Central memory CD8-positive, alpha-beta T cell (primary cell): ENCODE results near the gene ELANE.
"Not testable (repeated sequence)": the region's sequence is repeated elsewhere in the genome, so short reads cannot be mapped to it uniquely, and the experiment has no call there.

ENCODE experiments used
- ATAC-seq: fragments of 150-1000 bp; cut with Tn5 transposase; replicated peaks from 2 replicates; pipeline ENCODE4 v1.10.0; 2022; ENCODE audit warnings: mild to moderate bottlenecking, moderate FRiP score, moderate number of reproducible peaks; ENCODE audit not compliant: poor library complexity, severe bottlenecking; ENCODE audit errors: extremely low read depth
- DNase-seq, 2 donors: peaks; one replicate each; pipeline ENCODE4 v3.0.0; 2021; ENCODE audit warnings: low spot score in 2 of 2
- H3K27ac Mint-ChIP-seq: one replicate; pipeline ENCODE4 v1.8.0; 2022; ENCODE audit warnings: low read depth, mild to moderate bottlenecking, moderate library complexity, mixed read lengths
- H3K27me3 Mint-ChIP-seq: one replicate; pipeline ENCODE4 v1.8.0; 2022; ENCODE audit warnings: mixed read lengths
- H3K36me3 Mint-ChIP-seq: one replicate; pipeline ENCODE4 v1.8.0; 2022; ENCODE audit warnings: mild to moderate bottlenecking, moderate library complexity, mixed read lengths; ENCODE audit not compliant: insufficient read depth
- H3K4me1 Mint-ChIP-seq: one replicate; pipeline ENCODE4 v1.8.0; 2022; ENCODE audit warnings: mixed read lengths
- H3K4me3 Mint-ChIP-seq: one replicate; pipeline ENCODE4 v1.8.0; 2022; ENCODE audit warnings: mild to moderate bottlenecking, moderate library complexity, mixed read lengths
- H3K9me3 Mint-ChIP-seq: one replicate; pipeline ENCODE4 v1.8.0; 2022; ENCODE audit warnings: mixed read lengths

The ELANE gene

GRCh38 chr19:853014-853585 is 997 bp downstream of the ELANE start:
- Mint-ChIP-seq H3K9me3 (no peaks in the 10 kb centered on the region), H3K4me3 (no peak overlapping the region), H3K27me3 (peaks cover 22% of the 10 kb centered on the region), H3K4me1 (no peaks in the 10 kb centered on the region), H3K27ac (no peak overlapping the region), H3K36me3 (peaks cover 3% of the 10 kb centered on the region)
- no peak for DNase-seq
- ATAC-seq, result no peak

DNA sequence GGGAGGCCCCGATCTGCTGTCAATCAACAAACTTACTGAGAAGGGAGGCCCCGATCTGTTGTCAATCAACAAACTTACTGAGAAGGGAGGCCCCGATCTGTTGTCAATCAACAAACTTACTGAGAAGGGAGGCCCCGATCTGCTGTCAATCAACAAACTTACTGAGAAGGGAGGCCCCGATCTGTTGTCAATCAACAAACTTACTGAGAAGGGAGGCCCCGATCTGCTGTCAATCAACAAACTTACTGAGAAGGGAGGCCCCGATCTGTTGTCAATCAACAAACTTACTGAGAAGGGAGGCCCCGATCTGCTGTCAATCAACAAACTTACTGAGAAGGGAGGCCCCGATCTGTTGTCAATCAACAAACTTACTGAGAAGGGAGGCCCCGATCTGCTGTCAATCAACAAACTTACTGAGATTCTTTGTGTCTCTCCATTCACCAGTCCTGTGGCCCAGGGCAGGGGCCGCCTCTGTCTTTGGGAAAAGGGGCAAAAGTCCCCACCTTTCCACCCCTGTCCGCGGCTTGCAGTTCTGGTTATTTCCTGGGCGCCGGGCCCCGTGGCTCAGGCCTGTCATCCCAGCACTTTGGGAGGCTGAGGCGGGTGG is 1.6 kb downstream of the ELANE start:
- ATAC-seq, H3K9me3 Mint-ChIP-seq, H3K36me3 Mint-ChIP-seq, H3K4me1 Mint-ChIP-seq, H3K4me3 Mint-ChIP-seq, H3K27ac Mint-ChIP-seq, DNase-seq: not testable (repeated sequence)
- peaks cover 22% of the 10 kb centered on the region for H3K27me3 Mint-ChIP-seq

DNA sequence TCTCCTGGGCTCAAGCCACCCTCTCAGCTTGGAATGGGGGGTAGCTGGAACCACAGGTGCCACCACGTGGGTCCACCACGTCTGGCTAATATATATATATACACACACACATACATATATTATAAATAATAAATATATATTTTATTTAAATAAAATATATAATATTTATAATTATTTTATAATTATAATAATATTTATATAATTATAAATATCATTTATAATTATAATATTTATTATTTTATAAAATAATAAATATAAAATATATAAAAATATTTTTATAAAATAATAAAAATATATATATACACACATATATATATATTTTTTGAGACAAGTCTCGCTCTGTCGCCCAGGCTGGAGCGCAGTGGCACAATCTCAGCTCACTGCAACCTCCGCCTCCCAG is 2.4 kb downstream of the ELANE start:
- Mint-ChIP-seq H3K27me3 (peaks cover 18% of the 10 kb centered on the region), H3K27ac (no peak overlapping the region), H3K4me3 (no peak overlapping the region), H3K9me3 (no peaks in the 10 kb centered on the region), H3K4me1 (no peaks in the 10 kb centered on the region), H3K36me3 (peaks cover 2% of the 10 kb centered on the region)
- no peak for ATAC-seq
- DNase-seq, result no peak

DNA sequence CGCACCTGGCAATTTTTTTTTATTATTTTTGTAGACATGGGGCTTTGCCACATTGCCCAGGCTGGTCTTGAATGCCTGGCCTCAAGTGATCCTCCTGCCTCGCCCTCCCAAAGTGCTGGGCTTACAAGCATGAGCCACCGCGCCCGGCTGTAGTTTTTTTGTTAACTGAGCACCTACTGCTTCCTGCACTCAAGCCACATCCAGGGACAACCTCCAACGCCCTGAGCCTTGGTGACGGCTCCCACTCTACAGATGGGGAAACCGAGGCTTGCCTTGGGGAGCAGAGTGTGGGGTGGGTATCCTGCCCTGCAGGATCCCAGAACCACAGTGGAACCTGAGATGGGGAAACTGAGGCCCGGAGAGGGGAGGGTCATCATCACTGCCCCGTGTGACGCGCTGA is 3.0 kb downstream of the ELANE start:
- ATAC-seq (no peak), DNase-seq (no peak)
- peaks cover 2% of the 10 kb centered on the region for H3K36me3 Mint-ChIP-seq
- H3K9me3 Mint-ChIP-seq, result no peaks in the 10 kb centered on the region
- H3K27ac Mint-ChIP-seq, result no peak overlapping the region
- no peak overlapping the region for H3K4me3 Mint-ChIP-seq
- peaks cover 13% of the 10 kb centered on the region for H3K27me3 Mint-ChIP-seq
- H3K4me1 Mint-ChIP-seq, result no peaks in the 10 kb centered on the region

DNA sequence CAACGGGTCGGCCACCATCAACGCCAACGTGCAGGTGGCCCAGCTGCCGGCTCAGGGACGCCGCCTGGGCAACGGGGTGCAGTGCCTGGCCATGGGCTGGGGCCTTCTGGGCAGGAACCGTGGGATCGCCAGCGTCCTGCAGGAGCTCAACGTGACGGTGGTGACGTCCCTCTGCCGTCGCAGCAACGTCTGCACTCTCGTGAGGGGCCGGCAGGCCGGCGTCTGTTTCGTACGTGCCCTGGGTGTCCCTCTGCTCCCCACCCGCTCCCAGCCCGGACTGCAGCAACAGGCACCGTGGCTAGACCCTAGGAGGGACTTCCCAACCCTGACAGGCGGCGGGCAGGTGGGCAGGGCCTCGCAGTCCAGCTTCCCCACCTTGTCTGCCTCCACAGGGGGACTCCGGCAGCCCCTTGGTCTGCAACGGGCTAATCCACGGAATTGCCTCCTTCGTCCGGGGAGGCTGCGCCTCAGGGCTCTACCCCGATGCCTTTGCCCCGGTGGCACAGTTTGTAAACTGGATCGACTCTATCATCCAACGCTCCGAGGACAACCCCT is 3.5 kb downstream of the ELANE start:
- Mint-ChIP-seq H3K9me3 (no peaks in the 10 kb centered on the region), H3K27ac (no peak overlapping the region), H3K4me1 (no peaks in the 10 kb centered on the region), H3K36me3 (peaks cover 4% of the 10 kb centered on the region), H3K4me3 (no peak overlapping the region), H3K27me3 (peaks cover 13% of the 10 kb centered on the region)
- DNase-seq (no peak), ATAC-seq (no peak)

- Mint-ChIP-seq H3K4me1 (peaks cover 10% of the 10 kb centered on the region), H3K27me3 (peaks cover 13% of the 10 kb centered on the region), H3K9me3 (no peaks in the 10 kb centered on the region), H3K36me3 (peaks cover 8% of the 10 kb centered on the region), H3K4me3 (no peak overlapping the region), H3K27ac (no peak overlapping the region)
- DNase-seq (no peak), ATAC-seq (no peak)
Observed at GRCh38 chr19:858284-858683, 6.2 kb downstream of the ELANE start.

- peak within 1 kb of the TSS; percentile 10 for H3K27ac Mint-ChIP-seq
- no peaks in the 10 kb centered on the region for H3K9me3 Mint-ChIP-seq
- peak within 1 kb of the TSS; percentile 20 for H3K4me3 Mint-ChIP-seq
- DNase-seq, result no peak
- peaks cover 11% of the 10 kb centered on the region for H3K36me3 Mint-ChIP-seq
- H3K4me1 Mint-ChIP-seq, result peaks cover 10% of the 10 kb centered on the region
- H3K27me3 Mint-ChIP-seq, result peaks cover 13% of the 10 kb centered on the region
- ATAC-seq, result no peak
Observed at GRCh38 chr19:858868-859843, 7.1 kb downstream of the ELANE start, which contains the start of gene CFD. CFD (plus strand) TSS chr19:859664; CDS start chr19:859690, 26 bp downstream.

DNA sequence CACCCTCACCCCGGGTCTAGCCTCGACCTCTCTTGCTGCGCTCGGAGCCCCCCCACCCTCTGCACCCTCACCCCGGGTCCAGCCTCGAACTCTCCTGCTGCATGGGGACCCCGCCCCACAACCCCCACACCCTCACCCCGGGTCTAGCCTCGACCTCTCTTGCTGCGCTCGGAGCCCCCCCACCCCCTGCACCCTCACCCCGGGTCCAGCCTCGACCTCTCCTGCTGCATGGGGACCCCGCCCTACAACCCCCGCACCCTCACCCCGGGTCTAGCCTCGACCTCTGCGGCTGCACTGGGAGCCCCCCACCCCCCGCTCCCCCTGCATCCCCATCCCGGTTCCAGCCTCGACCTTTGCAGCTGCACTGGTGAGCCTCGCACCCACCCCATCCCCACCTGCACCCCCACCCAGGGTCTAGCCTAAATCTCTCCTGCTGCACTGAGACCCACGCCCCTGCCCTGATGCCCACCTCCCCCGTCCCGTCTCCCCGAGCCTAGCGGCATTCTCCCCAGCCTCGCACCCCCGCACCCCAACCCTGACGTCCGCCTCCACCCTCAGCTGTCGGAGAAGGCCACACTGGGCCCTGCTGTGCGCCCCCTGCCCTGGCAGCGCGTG is 9.1 kb downstream of the ELANE start:
- H3K36me3 Mint-ChIP-seq, result peaks cover 9% of the 10 kb centered on the region
- no peaks in the 10 kb centered on the region for H3K9me3 Mint-ChIP-seq
- peak overlapping the region; percentile 20 for H3K4me3 Mint-ChIP-seq
- ATAC-seq (no peak), DNase-seq (no peak)
- H3K27ac Mint-ChIP-seq, result no peak overlapping the region
- peaks cover 10% of the 10 kb centered on the region for H3K4me1 Mint-ChIP-seq
- H3K27me3 Mint-ChIP-seq, result peaks cover 13% of the 10 kb centered on the region

DNA sequence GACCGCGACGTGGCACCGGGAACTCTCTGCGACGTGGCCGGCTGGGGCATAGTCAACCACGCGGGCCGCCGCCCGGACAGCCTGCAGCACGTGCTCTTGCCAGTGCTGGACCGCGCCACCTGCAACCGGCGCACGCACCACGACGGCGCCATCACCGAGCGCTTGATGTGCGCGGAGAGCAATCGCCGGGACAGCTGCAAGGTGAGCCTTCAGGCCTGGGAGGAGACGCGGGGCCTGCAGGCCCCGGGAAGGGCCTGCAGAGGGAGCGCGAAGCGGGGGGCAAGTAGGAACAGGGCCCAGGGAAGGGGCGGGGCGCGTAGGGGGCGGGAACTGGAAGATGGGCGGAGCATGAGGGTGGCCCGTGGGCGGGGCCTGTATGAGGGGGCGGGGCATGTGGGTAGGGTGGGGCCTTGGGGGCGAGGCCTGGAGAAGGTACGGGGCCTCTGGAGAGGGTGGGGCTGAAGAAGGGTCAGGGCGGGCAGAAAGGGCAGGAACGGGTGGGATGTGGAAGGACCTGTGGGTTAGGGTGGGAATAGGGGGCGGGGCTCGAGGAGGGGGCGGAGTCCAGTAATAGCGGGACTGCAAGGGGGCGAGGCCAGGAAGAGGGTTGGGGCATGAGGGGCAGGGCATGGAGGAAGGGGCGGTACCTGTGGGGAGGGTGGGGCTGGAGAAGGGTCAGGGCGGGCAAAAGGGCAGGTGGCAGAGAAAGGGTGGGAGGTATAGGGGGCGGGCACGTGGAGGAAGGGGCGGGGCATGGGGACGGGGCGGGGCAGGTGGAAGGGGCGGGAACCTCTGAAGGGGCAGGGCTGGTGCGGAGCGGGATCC is 9.9 kb downstream of the ELANE start:
- peaks cover 10% of the 10 kb centered on the region for H3K4me1 Mint-ChIP-seq
- DNase-seq (peak in 1 of 2 donors; percentile 49), ATAC-seq (peak; percentile 35)
- H3K27me3 Mint-ChIP-seq, result peaks cover 13% of the 10 kb centered on the region
- H3K36me3 Mint-ChIP-seq, result peaks cover 10% of the 10 kb centered on the region
- no peaks in the 10 kb centered on the region for H3K9me3 Mint-ChIP-seq
- peak overlapping the region; percentile 84 for H3K27ac Mint-ChIP-seq
- peak overlapping the region; percentile 74 for H3K4me3 Mint-ChIP-seq

- Mint-ChIP-seq H3K36me3 (peaks cover 10% of the 10 kb centered on the region), H3K9me3 (no peaks in the 10 kb centered on the region), H3K27ac (peak overlapping the region; percentile 84), H3K27me3 (peaks cover 13% of the 10 kb centered on the region), H3K4me3 (peak overlapping the region; percentile 74), H3K4me1 (peaks cover 10% of the 10 kb centered on the region)
- ATAC-seq (peak; percentile 63), DNase-seq (peak; percentile 74 to 77)
Observed at GRCh38 chr19:862581-863314, 10.6 kb downstream of the ELANE start.

DNA sequence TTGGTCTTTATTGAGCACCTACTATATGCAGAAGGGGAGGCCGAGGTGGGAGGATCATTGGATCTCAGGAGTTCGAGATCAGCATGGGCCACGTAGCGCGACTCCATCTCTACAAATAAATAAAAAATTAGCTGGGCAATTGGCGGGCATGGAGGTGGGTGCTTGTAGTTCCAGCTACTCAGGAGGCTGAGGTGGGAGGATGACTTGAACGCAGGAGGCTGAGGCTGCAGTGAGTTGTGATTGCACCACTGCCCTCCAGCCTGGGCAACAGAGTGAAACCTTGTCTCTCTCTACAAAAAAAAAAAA is 11.2 kb downstream of the ELANE start:
- Mint-ChIP-seq H3K27me3 (peaks cover 9% of the 10 kb centered on the region), H3K27ac (peak overlapping the region; percentile 75), H3K4me1 (peaks cover 10% of the 10 kb centered on the region), H3K4me3 (peak overlapping the region; percentile 74), H3K9me3 (no peaks in the 10 kb centered on the region), H3K36me3 (peaks cover 10% of the 10 kb centered on the region)
- DNase-seq (no peak), ATAC-seq (no peak)
